ENCODE results near the gene STOM. TPM values are rescaled to one million over a fixed set of nuclear protein-coding genes. Genes with fewer than 3 reads are reported as not detected.

Gene STOM
- total and polyA plus RNA-seq, 2 donors from 2014 or later = 165 to 229 TPM

DNA sequence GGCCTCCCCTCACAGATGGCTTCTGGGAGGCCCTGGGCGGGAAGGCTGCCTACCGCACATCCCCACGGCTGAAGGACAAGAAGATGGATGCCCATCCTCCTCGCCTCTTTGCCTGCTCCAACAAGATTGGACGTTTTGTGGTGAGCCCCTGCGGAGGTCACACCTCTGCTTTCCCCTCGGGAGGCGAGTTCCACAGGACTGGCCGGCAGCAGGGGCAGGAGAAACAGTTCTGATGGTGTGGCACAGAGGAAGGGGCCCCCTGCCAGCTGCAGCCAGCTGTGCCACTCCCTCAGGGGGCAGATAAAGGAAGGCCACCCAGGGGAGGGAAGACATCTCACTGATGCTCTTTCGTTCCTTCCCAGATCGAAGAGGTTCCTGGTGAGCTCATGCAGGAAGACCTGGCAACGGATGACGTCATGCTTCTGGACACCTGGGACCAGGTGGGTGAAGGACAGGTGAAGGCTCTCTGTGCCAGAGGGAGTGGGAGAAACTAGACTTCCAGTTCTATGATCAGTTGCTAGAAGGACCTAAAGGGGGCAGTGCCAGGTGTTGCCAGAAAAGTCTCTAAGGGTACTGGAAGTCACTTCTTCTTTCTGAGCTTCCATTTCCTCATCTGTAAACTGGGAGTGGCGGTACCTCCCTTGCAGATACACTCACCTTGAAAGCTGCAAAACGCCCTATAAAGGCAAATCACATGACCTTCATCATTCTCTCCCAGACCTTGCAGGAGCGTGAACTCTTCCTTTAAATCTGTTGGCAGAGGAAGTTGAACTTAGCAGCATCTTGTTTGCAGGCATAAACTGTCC lies 41.0 kb downstream of the STOM start:
- intact Hi-C loops (cut with DNase I) = no loop called here
- Histone ChIP-seq H3K4me1 (ENCODE audit: control insufficient read depth in 2 of 3, insufficient read depth in 2 of 3, low read depth in 1 of 3, low read length in 3 of 3) (peaks cover 0 to 2% (median 0%) of the 10 kb centered on the region in 3 donors), H3K9ac (ENCODE audit: low read length in 3 of 3) (no peak overlapping the region), H3K4me3 (ENCODE audit: low read length in 3 of 3) (no peak overlapping the region), H3K27me3 (ENCODE audit: control insufficient read depth, insufficient read depth, low read length) (no peaks in the 10 kb centered on the region), H3K36me3 (ENCODE audit: control insufficient read depth in 2 of 3, insufficient read depth in 3 of 3, low read length in 3 of 3) (peaks cover 9 to 67% (median 41%) of the 10 kb centered on the region in 3 donors), H3K27ac (ENCODE audit: low read depth in 2 of 2, low read length in 2 of 2) (no peak overlapping the region), H3K9me3 (ENCODE audit: control insufficient read depth in 2 of 3, insufficient read depth in 1 of 3, low read length in 3 of 3) (no peaks in the 10 kb centered on the region)
- TF ChIP-seq, protein P1, sequence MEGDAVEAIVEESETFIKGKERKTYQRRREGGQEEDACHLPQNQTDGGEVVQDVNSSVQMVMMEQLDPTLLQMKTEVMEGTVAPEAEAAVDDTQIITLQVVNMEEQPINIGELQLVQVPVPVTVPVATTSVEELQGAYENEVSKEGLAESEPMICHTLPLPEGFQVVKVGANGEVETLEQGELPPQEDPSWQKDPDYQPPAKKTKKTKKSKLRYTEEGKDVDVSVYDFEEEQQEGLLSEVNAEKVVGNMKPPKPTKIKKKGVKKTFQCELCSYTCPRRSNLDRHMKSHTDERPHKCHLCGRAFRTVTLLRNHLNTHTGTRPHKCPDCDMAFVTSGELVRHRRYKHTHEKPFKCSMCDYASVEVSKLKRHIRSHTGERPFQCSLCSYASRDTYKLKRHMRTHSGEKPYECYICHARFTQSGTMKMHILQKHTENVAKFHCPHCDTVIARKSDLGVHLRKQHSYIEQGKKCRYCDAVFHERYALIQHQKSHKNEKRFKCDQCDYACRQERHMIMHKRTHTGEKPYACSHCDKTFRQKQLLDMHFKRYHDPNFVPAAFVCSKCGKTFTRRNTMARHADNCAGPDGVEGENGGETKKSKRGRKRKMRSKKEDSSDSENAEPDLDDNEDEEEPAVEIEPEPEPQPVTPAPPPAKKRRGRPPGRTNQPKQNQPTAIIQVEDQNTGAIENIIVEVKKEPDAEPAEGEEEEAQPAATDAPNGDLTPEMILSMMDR (IDR thresholded peaks at IDR 0.05; ENCODE audit: borderline replicate concordance, extremely low read depth, insufficient read depth) = no peak
- no peak for DNase-seq
- FAIRE-seq = no peak

DNA sequence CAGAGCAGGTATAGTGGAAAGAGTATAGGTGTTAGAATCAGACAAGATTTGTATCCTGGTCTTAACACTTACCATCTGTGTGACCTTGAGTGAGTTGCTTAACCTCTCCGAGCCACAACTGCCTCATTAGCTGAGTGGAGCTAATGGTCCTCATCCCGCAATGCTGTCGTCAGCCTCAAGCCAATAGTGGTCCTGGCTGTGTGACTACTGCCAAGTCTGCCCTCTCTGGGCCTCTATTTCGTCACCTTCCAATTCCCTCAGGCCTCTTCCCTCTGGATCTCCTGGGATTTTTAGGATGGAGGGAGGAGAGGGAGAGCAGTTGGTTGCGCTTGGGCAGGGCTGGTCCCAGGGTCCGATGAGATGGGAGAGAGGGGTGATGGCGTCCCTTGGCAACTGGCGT lies 41.6 kb downstream of the STOM start:
- peaks cover 0 to 2% (median 0%) of the 10 kb centered on the region in 3 donors for H3K4me1 ChIP-seq (ENCODE audit: control insufficient read depth in 2 of 3, insufficient read depth in 2 of 3, low read depth in 1 of 3, low read length in 3 of 3)

DNA sequence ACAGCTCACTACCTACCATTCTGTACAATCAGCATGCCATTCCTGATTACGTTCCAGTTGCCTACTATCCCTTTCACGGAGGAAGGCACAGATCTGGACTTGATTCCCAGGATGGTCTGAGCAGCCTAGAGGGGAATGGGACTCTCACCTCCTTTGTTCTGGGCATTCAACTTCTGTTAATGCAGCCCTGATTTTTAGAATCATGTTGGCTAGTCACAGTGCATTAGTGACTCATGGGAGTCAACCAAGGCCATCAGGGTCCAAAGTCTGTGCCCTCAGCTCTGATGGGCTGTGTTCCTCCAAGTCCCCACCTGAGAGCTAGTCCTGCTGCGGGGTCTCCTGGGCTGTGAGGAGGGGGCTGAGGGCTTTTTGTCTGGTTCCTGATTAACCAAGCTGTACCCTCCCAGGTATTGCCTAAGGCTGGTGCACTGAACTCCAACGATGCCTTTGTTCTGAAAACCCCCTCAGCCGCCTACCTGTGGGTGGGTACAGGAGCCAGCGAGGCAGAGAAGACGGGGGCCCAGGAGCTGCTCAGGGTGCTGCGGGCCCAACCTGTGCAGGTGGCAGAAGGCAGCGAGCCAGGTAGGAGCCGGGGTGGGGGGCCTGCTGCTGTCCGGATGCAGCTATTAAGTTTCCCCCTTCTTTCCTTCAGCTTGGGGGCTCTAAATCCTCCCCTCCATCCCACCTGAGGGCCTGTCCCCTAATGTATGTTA lies 43.0 kb downstream of the STOM start:
- DNase-seq (no peak), FAIRE-seq (no peak)
- Histone ChIP-seq H3K4me1 (ENCODE audit: control insufficient read depth in 2 of 3, insufficient read depth in 2 of 3, low read depth in 1 of 3, low read length in 3 of 3) (peaks cover 0 to 2% (median 0%) of the 10 kb centered on the region in 3 donors), H3K27me3 (ENCODE audit: control insufficient read depth, insufficient read depth, low read length) (no peaks in the 10 kb centered on the region), H3K9me3 (ENCODE audit: control insufficient read depth in 2 of 3, insufficient read depth in 1 of 3, low read length in 3 of 3) (no peaks in the 10 kb centered on the region), H3K9ac (ENCODE audit: low read length in 3 of 3) (peak overlapping the region in 1 of 3 donors; percentile 55), H3K4me3 (ENCODE audit: low read length in 3 of 3) (no peak overlapping the region), H3K27ac (ENCODE audit: low read depth in 2 of 2, low read length in 2 of 2) (peak overlapping the region; percentile 47 to 64), H3K36me3 (ENCODE audit: control insufficient read depth in 2 of 3, insufficient read depth in 3 of 3, low read length in 3 of 3) (peaks cover 9 to 62% (median 47%) of the 10 kb centered on the region in 3 donors)
- TF ChIP-seq, protein P1 (IDR thresholded peaks at IDR 0.05; ENCODE audit: borderline replicate concordance, extremely low read depth, insufficient read depth) = no peak
- intact Hi-C loops (cut with DNase I) = no loop called here

More for the DNA sequence above, 41.6 kb downstream of the STOM start:
- FAIRE-seq (no peak), DNase-seq (no peak)
- no peaks in the 10 kb centered on the region for H3K9me3 ChIP-seq (ENCODE audit: control insufficient read depth in 2 of 3, insufficient read depth in 1 of 3, low read length in 3 of 3)
- no peaks in the 10 kb centered on the region for H3K27me3 ChIP-seq (ENCODE audit: control insufficient read depth, insufficient read depth, low read length)
- peaks cover 9 to 63% (median 43%) of the 10 kb centered on the region in 3 donors for H3K36me3 ChIP-seq (ENCODE audit: control insufficient read depth in 2 of 3, insufficient read depth in 3 of 3, low read length in 3 of 3)
- TF ChIP-seq, protein P1 (IDR thresholded peaks at IDR 0.05; ENCODE audit: borderline replicate concordance, extremely low read depth, insufficient read depth) = no peak
- no peak overlapping the region for H3K4me3 ChIP-seq (ENCODE audit: low read length in 3 of 3)
- intact Hi-C loops (cut with DNase I) = no loop called here
- H3K27ac ChIP-seq (ENCODE audit: low read depth in 2 of 2, low read length in 2 of 2) = no peak overlapping the region
- no peak overlapping the region for H3K9ac ChIP-seq (ENCODE audit: low read length in 3 of 3)
